Measurements from ENCODE around the gene CGAS.

- TF ChIP-seq ZNF362 (tag by site-specific recombination; IDR thresholded peaks at IDR 0.05) (no peak), CTCF (tag by site-specific recombination; IDR thresholded peaks at IDR 0.05) (no peak), GLIS1 (tag by site-specific recombination; IDR thresholded peaks at IDR 0.05) (no peak), ZNF121 (tag by site-specific recombination; IDR thresholded peaks at IDR 0.05) (no peak), ZFP3 (tag by site-specific recombination; IDR thresholded peaks at IDR 0.05; ENCODE audit: low read depth) (no peak)
These were observed 35.4 kb upstream of the CGAS start for GRCh38 chr6:73487473-73487872.

Measured in HEK293 (cell line).